Left ventricle myocardium inferior (tissue), 1 donor: Measurements from ENCODE around the gene SPATA3. TPM values are rescaled to one million over a fixed set of nuclear protein-coding genes. Genes with fewer than 3 reads are reported as not detected.
"Not testable (repeated sequence)": the region's sequence is repeated elsewhere in the genome, so short reads cannot be mapped to it uniquely, and the experiment has no call there.

ENCODE experiments used
- DNase-seq: peaks from one replicate; pipeline ENCODE4 v3.0.0-alpha.2; 2020
- H3K27ac ChIP-seq: fragments of 200-600 bp; replicated peaks from 2 replicates; pipeline ENCODE4 v1.8.0; 2021
- H3K27me3 ChIP-seq: fragments of 200-600 bp; 2 replicates; pipeline ENCODE4 v1.8.0; 2021; ENCODE audit warnings: low read depth
- H3K36me3 ChIP-seq: fragments of 200-600 bp; 2 replicates; pipeline ENCODE4 v1.8.0; 2021
- H3K4me1 ChIP-seq: fragments of 200-600 bp; 2 replicates; pipeline ENCODE4 v1.8.0; 2021
- H3K4me3 ChIP-seq: fragments of 200-600 bp; 2 replicates; pipeline ENCODE4 v1.8.0; 2021; ENCODE audit warnings: mild to moderate bottlenecking, moderate library complexity
- H3K9me3 ChIP-seq: fragments of 200-600 bp; replicated peaks from 2 replicates; pipeline ENCODE4 v1.8.0; 2021
- CTCF ChIP-seq: fragments of 200-600 bp; IDR thresholded peaks from 2 replicates; pipeline ENCODE4 v1.8.0; 2021; ENCODE audit warnings: antibody characterized with exemption, mild to moderate bottlenecking, borderline replicate concordance
- intact Hi-C: fragments of 100-400 bp; cut with micrococcal nuclease; formaldehyde crosslinking; loops from one replicate; pipeline ENCODE4 v1.11.0; 2022
- total RNA-seq: library from RNA; stranded (reverse); fragmentation: NEBNext Ultra II Directional; extraction: Animal tissue kit (Norgen Biotek cat#: 25700); gene quantifications from one replicate; pipeline ENCODE4 v1.2.1, GENCODE V29; 2021
- donor health status: DM: no; HTN: yes; CAD: no; lungs with severe emphysema.

SPATA3 gene
- total RNA-seq, 1 donor from 2014 or later = not detected

GRCh38 chr2:231017231-231017598, 21.3 kb downstream of the SPATA3 start:
- intact Hi-C loops = no loop called here
- H3K9me3 ChIP-seq = no peaks in the 10 kb centered on the region
- H3K36me3 ChIP-seq = no peaks in the 10 kb centered on the region
- TF ChIP-seq CTCF = no peak
- H3K27ac ChIP-seq = no peak overlapping the region
- peaks cover 72% of the 10 kb centered on the region for H3K27me3 ChIP-seq
- H3K4me3 ChIP-seq = no peak overlapping the region
- no peak for DNase-seq
- no peaks in the 10 kb centered on the region for H3K4me1 ChIP-seq

GRCh38 chr2:231018184-231018583, 22.3 kb downstream of the SPATA3 start:
- TF ChIP-seq CTCF = no peak
- H3K36me3 ChIP-seq = no peaks in the 10 kb centered on the region
- no peak for DNase-seq
- H3K27ac ChIP-seq = no peak overlapping the region
- no peak overlapping the region for H3K4me3 ChIP-seq
- H3K4me1 ChIP-seq = no peaks in the 10 kb centered on the region
- H3K9me3 ChIP-seq = no peaks in the 10 kb centered on the region
- peaks cover 63% of the 10 kb centered on the region for H3K27me3 ChIP-seq
- intact Hi-C loops = no loop called here

GRCh38 chr2:231025059-231025458, 29.1 kb downstream of the SPATA3 start:
- H3K4me1 ChIP-seq, DNase-seq, H3K36me3 ChIP-seq, H3K27ac ChIP-seq, H3K4me3 ChIP-seq, H3K9me3 ChIP-seq, intact Hi-C loops: not testable (repeated sequence)
- peaks cover 56% of the 10 kb centered on the region for H3K27me3 ChIP-seq

GRCh38 chr2:231028889-231029288, 33.0 kb downstream of the SPATA3 start:
- Histone ChIP-seq H3K4me1 (no peaks in the 10 kb centered on the region), H3K9me3 (no peaks in the 10 kb centered on the region), H3K36me3 (no peaks in the 10 kb centered on the region), H3K4me3 (no peak overlapping the region), H3K27me3 (peaks cover 79% of the 10 kb centered on the region), H3K27ac (no peak overlapping the region)
- intact Hi-C loops = no loop called here
- no peak for DNase-seq
- TF ChIP-seq CTCF = no peak

GRCh38 chr2:231029563-231029962, 33.6 kb downstream of the SPATA3 start:
- peaks cover 80% of the 10 kb centered on the region for H3K27me3 ChIP-seq
- no peaks in the 10 kb centered on the region for H3K4me1 ChIP-seq
- H3K36me3 ChIP-seq = no peaks in the 10 kb centered on the region
- no peak for DNase-seq
- H3K27ac ChIP-seq = no peak overlapping the region
- no peak for TF ChIP-seq CTCF
- no peak overlapping the region for H3K4me3 ChIP-seq
- intact Hi-C loops = no loop called here
- no peaks in the 10 kb centered on the region for H3K9me3 ChIP-seq

- H3K4me1 ChIP-seq = no peaks in the 10 kb centered on the region
- no peak for TF ChIP-seq CTCF
- H3K4me3 ChIP-seq = no peak overlapping the region
- intact Hi-C loops = no loop called here
- peaks cover 81% of the 10 kb centered on the region for H3K27me3 ChIP-seq
- no peaks in the 10 kb centered on the region for H3K9me3 ChIP-seq
- H3K36me3 ChIP-seq = no peaks in the 10 kb centered on the region
- DNase-seq = no peak
- no peak overlapping the region for H3K27ac ChIP-seq
Measured at GRCh38 chr2:231030725-231031124, 34.8 kb downstream of the SPATA3 start.
